PC-3 (cell line): ENCODE data around the gene VPS33B. TPM values are rescaled to one million over a fixed set of nuclear protein-coding genes. Genes with fewer than 3 reads are reported as not detected.

Source experiments
- ATAC-seq: fragments of 200-7000 bp; cut with Tn5 transposase; 2 replicates; pipeline ENCODE4 v1.9.1; 2020; ENCODE audit warnings: mild to moderate bottlenecking, moderate library complexity
- BruUV-seq: library from RNA; stranded (reverse); fragments of 400-500 nt; replicated peaks from 2 replicates; lab custom pipeline; 2021; lab: Mats Ljungman, UMichigan
- CTCF ChIA-PET: fragments of 300-600 bp; sonication (Branson Sonifier 250); formaldehyde crosslinking; loops from one replicate; lab custom pipeline; 2022; ENCODE audit warnings: antibody characterized with exemption; lab: Charles Lee
- POLR2A ChIA-PET: fragments of 300-600 bp; sonication (Branson Sonifier 250); formaldehyde crosslinking; loops from one replicate; lab custom pipeline; 2022; ENCODE audit warnings: antibody characterized with exemption; ENCODE audit not compliant: unreplicated experiment; lab: Charles Lee
- DNase-seq: peaks from one replicate; pipeline ENCODE4 v3.0.0-alpha.2; 2015
- H2AFZ ChIP-seq: fragments of 300-600 bp; sonication (generic); 2 replicates; pipeline ENCODE4 v1.6.0; 2016; ENCODE audit warnings: antibody characterized with exemption, low read length
- H3F3A ChIP-seq: fragments of 300-600 bp; sonication (generic); one replicate; pipeline ENCODE4 v1.6.0; 2017; ENCODE audit warnings: antibody characterized with exemption, low read length, control low read depth, mild to moderate bottlenecking; ENCODE audit not compliant: unreplicated experiment
- H3K27ac ChIP-seq: fragments of 300-600 bp; sonication (generic); 2 replicates; pipeline ENCODE4 v1.5.1; 2016; ENCODE audit warnings: mild to moderate bottlenecking, low read length
- H3K27me3 ChIP-seq: fragments of 300-600 bp; sonication (generic); 2 replicates; pipeline ENCODE4 v1.6.1; 2016; ENCODE audit warnings: low read length, mixed read lengths
- H3K36me3 ChIP-seq: fragments of 300-600 bp; sonication (generic); 2 replicates; pipeline ENCODE4 v1.6.1; 2016; ENCODE audit warnings: low read depth, mixed run types, low read length, mixed read lengths
- H3K4me1 ChIP-seq: fragments of 300-600 bp; sonication (generic); 2 replicates; pipeline ENCODE4 v1.5.1; 2016; ENCODE audit warnings: low read length; ENCODE audit not compliant: insufficient read depth
- H3K4me2 ChIP-seq: fragments of 300-600 bp; sonication (generic); 2 replicates; pipeline ENCODE4 v1.6.0; 2016; ENCODE audit warnings: low read length
- H3K4me3 ChIP-seq: fragments of 300-600 bp; sonication (generic); 2 replicates; pipeline ENCODE4 v1.5.1; 2016; ENCODE audit warnings: mild to moderate bottlenecking, low read length, mixed read lengths
- H3K79me2 ChIP-seq: fragments of 300-600 bp; sonication (generic); 2 replicates; pipeline ENCODE4 v1.6.1; 2017; ENCODE audit warnings: low read length, mixed read lengths
- H3K9ac ChIP-seq: fragments of 300-600 bp; sonication (generic); 2 replicates; pipeline ENCODE4 v1.6.0; 2016; ENCODE audit warnings: mild to moderate bottlenecking, low read length
- H3K9me2 ChIP-seq: fragments of 300-600 bp; sonication (generic); replicated peaks from 2 replicates; pipeline ENCODE4 v1.6.1; 2016; ENCODE audit warnings: mixed run types, low read length, mixed read lengths
- H3K9me3 ChIP-seq: fragments of 300-600 bp; sonication (generic); 2 replicates; pipeline ENCODE4 v1.6.1; 2016; ENCODE audit warnings: low read length, mixed read lengths
- H4K20me1 ChIP-seq: fragments of 300-600 bp; sonication (generic); 2 replicates; pipeline ENCODE4 v1.6.1; 2016; ENCODE audit warnings: low read length, mixed read lengths
- EZH2 ChIP-seq: fragments of 300-600 bp; sonication (generic); IDR thresholded peaks from one replicate; pipeline ENCODE4 v1.6.1; 2017; ENCODE audit warnings: antibody characterized with exemption, mild to moderate bottlenecking, low read length; ENCODE audit not compliant: unreplicated experiment
- EZH2phosphoT487 ChIP-seq: fragments of 300-600 bp; sonication (generic); IDR thresholded peaks from 2 replicates; pipeline ENCODE4 v1.6.1; 2018; ENCODE audit warnings: mild to moderate bottlenecking, antibody characterized with exemption, low read length, borderline replicate concordance
- intact Hi-C: fragments of 100-400 bp; cut with micrococcal nuclease; formaldehyde crosslinking; loops from 2 replicates; pipeline ENCODE4 v1.9.0; 2023
- total RNA-seq: library from RNA; depleted of rRNA; stranded (reverse); fragments of >200 nt; gene quantifications from 2 replicates; pipeline ENCODE4 v1.2.3, GENCODE V29; 2014
- TF ChIP-seq, protein P1 (sequence below): fragments of 300-600 bp; sonication (generic); conservative IDR thresholded peaks from 2 replicates; pipeline ENCODE4 v1.5.1; 2017; ENCODE audit warnings: antibody characterized with exemption, low read depth, mild to moderate bottlenecking, low read length

The VPS33B gene
- total RNA-seq, 1 experiment from 2014 or later, result 8.0 TPM

DNA sequence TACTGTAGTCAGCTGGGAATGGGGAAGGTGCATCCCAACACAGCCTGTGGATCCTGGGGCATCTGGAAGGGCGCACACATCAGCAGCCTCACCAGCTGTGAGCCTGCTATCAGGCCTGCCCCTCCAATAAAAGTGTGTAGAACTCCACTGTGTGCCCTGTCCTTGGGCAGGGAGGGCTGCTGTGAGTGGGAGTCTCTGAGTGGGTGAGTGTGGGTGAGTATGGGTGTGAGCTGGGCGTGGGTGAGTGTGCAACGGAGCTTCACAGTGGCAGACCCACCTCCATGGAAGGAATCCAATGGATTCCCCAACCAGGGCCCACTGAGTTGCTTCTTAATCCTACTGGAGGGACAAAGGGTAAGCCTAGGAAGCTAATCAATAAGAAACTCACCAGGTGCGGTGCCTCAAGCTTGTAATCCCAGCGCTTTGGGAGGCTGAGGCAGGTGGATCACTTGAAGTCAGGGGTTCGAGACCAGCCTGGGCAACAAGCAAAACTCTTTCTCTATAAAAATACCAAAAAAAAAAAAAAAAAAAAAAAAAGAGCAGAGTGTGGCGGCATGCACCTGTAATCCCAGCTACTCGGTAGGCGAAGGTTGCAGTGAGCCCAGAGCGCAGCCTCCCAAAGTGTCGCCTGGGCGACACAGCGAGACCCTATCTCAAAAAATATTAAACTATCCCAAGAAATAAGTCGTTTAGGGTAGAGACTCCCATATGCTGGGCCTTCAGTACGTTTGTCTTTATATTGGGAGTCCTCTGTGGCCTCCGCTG is 68.3 kb downstream of the VPS33B start:
- H3K4me2 ChIP-seq, result no peak overlapping the region
- peaks cover 16% of the 10 kb centered on the region for H3K36me3 ChIP-seq
- no peak overlapping the region for H3K27ac ChIP-seq
- no peaks in the 10 kb centered on the region for H3F3A ChIP-seq
- 0 out of 2 replicates have a peak overlapping the region, but pooled peaks have one; percentile 91 for H2AFZ ChIP-seq
- POLR2A ChIA-PET, result no interaction called here
- TF ChIP-seq EZH2, result no peak
- TF ChIP-seq, protein P1, sequence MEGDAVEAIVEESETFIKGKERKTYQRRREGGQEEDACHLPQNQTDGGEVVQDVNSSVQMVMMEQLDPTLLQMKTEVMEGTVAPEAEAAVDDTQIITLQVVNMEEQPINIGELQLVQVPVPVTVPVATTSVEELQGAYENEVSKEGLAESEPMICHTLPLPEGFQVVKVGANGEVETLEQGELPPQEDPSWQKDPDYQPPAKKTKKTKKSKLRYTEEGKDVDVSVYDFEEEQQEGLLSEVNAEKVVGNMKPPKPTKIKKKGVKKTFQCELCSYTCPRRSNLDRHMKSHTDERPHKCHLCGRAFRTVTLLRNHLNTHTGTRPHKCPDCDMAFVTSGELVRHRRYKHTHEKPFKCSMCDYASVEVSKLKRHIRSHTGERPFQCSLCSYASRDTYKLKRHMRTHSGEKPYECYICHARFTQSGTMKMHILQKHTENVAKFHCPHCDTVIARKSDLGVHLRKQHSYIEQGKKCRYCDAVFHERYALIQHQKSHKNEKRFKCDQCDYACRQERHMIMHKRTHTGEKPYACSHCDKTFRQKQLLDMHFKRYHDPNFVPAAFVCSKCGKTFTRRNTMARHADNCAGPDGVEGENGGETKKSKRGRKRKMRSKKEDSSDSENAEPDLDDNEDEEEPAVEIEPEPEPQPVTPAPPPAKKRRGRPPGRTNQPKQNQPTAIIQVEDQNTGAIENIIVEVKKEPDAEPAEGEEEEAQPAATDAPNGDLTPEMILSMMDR, result no peak
- no peak for TF ChIP-seq EZH2phosphoT487
- no peak for ATAC-seq
- no peak overlapping the region for H3K9ac ChIP-seq
- no peak for DNase-seq
- intact Hi-C loops, result no loop called here
- no peaks in the 10 kb centered on the region for H3K9me2 ChIP-seq
- peaks cover 29% of the 10 kb centered on the region for H3K4me1 ChIP-seq
- BruUV-seq, result no TSS peak
- CTCF ChIA-PET, result no interaction called here
- H3K9me3 ChIP-seq, result no peaks in the 10 kb centered on the region
- no peak overlapping the region for H3K4me3 ChIP-seq
- H4K20me1 ChIP-seq, result no peaks in the 10 kb centered on the region
- H3K79me2 ChIP-seq, result peaks cover 10% of the 10 kb centered on the region
- no peaks in the 10 kb centered on the region for H3K27me3 ChIP-seq

DNA sequence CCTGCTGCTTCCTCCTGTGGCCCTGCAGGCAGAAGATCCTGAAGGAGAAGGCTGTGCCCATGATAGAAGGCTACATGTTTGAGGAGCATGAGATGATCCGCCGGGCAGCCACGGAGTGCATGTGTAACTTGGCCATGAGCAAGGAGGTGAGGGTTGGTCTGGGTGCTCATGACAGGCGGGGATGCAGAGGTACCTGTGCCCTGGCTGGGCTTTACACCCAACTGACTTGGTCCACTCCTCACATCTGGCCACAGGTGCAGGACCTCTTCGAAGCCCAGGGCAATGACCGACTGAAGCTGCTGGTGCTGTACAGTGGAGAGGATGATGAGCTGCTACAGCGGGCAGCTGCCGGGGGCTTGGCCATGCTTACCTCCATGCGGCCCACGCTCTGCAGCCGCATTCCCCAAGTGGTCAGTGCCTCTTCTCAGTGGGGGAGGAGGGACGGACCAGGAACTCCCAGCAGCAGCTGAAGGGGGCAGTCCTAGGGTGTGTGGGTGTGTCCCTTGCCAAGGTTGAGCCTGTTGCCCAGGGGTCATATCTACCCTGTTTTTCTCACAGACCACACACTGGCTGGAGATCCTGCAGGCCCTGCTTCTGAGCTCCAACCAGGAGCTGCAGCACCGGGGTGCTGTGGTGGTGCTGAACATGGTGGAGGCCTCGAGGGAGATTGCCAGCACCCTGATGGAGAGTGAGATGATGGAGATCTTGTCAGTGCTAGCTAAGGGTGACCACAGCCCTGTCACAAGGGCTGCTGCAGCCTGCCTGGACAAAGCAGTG is 69.3 kb downstream of the VPS33B start:
- CTCF ChIA-PET, result no interaction called here
- Histone ChIP-seq H3K9me2 (no peaks in the 10 kb centered on the region), H3K36me3 (peaks cover 20% of the 10 kb centered on the region), H3K79me2 (peaks cover 9% of the 10 kb centered on the region), H3K9me3 (no peaks in the 10 kb centered on the region), H3F3A (no peaks in the 10 kb centered on the region), H3K4me2 (no peak overlapping the region), H3K4me1 (peaks cover 31% of the 10 kb centered on the region), H3K9ac (no peak overlapping the region), H2AFZ (no peak overlapping the region), H3K4me3 (no peak overlapping the region), H4K20me1 (no peaks in the 10 kb centered on the region), H3K27ac (no peak overlapping the region), H3K27me3 (no peaks in the 10 kb centered on the region)
- no TSS peak for BruUV-seq
- DNase-seq (no peak), ATAC-seq (no peak)
- POLR2A ChIA-PET, result no interaction called here
- intact Hi-C loops, result no loop called here
- no peak for TF ChIP-seq EZH2
- TF ChIP-seq, protein P1, result no peak
- no peak for TF ChIP-seq EZH2phosphoT487
